C4-2B (cell line): ENCODE results near the gene CPTP.

Experiments
- H3K27ac ChIP-seq: fragments of 450-650 bp; 2 replicates; pipeline ENCODE4 v1.5.1; 2017
- CTCF ChIP-seq: fragments of 450-650 bp; conservative IDR thresholded peaks from 2 replicates; pipeline ENCODE4 v1.5.1; 2017; ENCODE audit warnings: mild to moderate bottlenecking
- ZFX ChIP-seq: fragments of 450-650 bp; IDR thresholded peaks from 2 replicates; pipeline ENCODE4 v1.6.1; 2017

The CPTP gene

GRCh38 chr1:1324524-1325287 lies at the start of gene CPTP, which contains the start of gene INTS11:
CPTP (plus strand) TSS chr1:1324802; CDS start chr1:1326911, 2,109 bp downstream.
INTS11 (minus strand) TSS chr1:1324660; CDS start chr1:1324608, 52 bp downstream.
- TF ChIP-seq ZFX (peak; percentile 75; the same call in 1 of the 2 replicates), CTCF (no peak)
- H3K27ac ChIP-seq: peak within 1 kb of the TSS; percentile 97

GRCh38 chr1:1274931-1275431 lies 49.6 kb upstream of the CPTP start:
- peak overlapping the region; percentile 95; the same call in 1 of the 2 replicates for H3K27ac ChIP-seq

GRCh38 chr1:1275836-1276235 lies 48.8 kb upstream of the CPTP start:
- H3K27ac ChIP-seq: no peak overlapping the region
- TF ChIP-seq ZFX: no peak
- TF ChIP-seq CTCF: no peak

More at GRCh38 chr1:1274931-1275431, 49.6 kb upstream of the CPTP start:
- TF ChIP-seq ZFX (no peak), CTCF (no peak)

GRCh38 chr1:1278620-1279019 lies 46.0 kb upstream of the CPTP start:
- TF ChIP-seq ZFX (no peak), CTCF (no peak)
- no peak overlapping the region for H3K27ac ChIP-seq

- no peak overlapping the region for H3K27ac ChIP-seq
- TF ChIP-seq ZFX (no peak), CTCF (no peak)
Measured at GRCh38 chr1:1279028-1279427, 45.6 kb upstream of the CPTP start.

GRCh38 chr1:1280782-1281481 lies 43.7 kb upstream of the CPTP start:
- peak overlapping the region; percentile 52 for H3K27ac ChIP-seq
- TF ChIP-seq ZFX (no peak), CTCF (no peak)
